ENCODE data around the gene ADAMTS14. TPM values are rescaled to one million over a fixed set of nuclear protein-coding genes. Genes with fewer than 3 reads are reported as not detected.
A peak's percentile ranks its signal among the peaks of the same experiment; 100 is the strongest.

ADAMTS14 gene
- total RNA-seq, 3 donors from 2014 or later: 1.8 to 2.1 (median 2.1) TPM

GRCh38 chr10:70785190-70785589, 112.9 kb downstream of the ADAMTS14 start, which contains the start of gene TBATA:
TBATA (minus strand) TSS chr10:70785377; CDS start chr10:70783379, 1,998 bp downstream.
- TF ChIP-seq CTCF (IDR thresholded peaks at IDR 0.05): no peak
- intact Hi-C loops (cut with DNase I, micrococcal nuclease): no loop called here
- DNase-seq: no peak

GRCh38 chr10:70786799-70787415, 114.6 kb downstream of the ADAMTS14 start:
- no peak for DNase-seq
- Histone ChIP-seq H3K4me3 (no peak overlapping the region), H3K9me3 (no peaks in the 10 kb centered on the region), H3K4me1 (ENCODE audit: low read depth) (no peaks in the 10 kb centered on the region), H3K36me3 (ENCODE audit: low read depth) (no peaks in the 10 kb centered on the region)
- no peak for TF ChIP-seq CTCF (IDR thresholded peaks at IDR 0.05)
- ATAC-seq: peak; percentile 32
- intact Hi-C loops (cut with DNase I, micrococcal nuclease): no loop called here

More at GRCh38 chr10:70785190-70785589, 112.9 kb downstream of the ADAMTS14 start, which contains the start of gene TBATA:
- Histone ChIP-seq H3K36me3 (ENCODE audit: low read depth) (no peaks in the 10 kb centered on the region), H3K4me3 (no peak within 1 kb of the TSS), H3K4me1 (ENCODE audit: low read depth) (no peaks in the 10 kb centered on the region), H3K9me3 (no peaks in the 10 kb centered on the region)
- ATAC-seq: peak; percentile 25

GRCh38 chr10:70791386-70792039, 119.2 kb downstream of the ADAMTS14 start:
- Histone ChIP-seq H3K4me3 (no peak overlapping the region), H3K4me1 (ENCODE audit: low read depth) (no peaks in the 10 kb centered on the region), H3K36me3 (ENCODE audit: low read depth) (no peaks in the 10 kb centered on the region), H3K9me3 (no peaks in the 10 kb centered on the region)
- no peak for TF ChIP-seq CTCF (IDR thresholded peaks at IDR 0.05)
- intact Hi-C loops (cut with DNase I, micrococcal nuclease): no loop called here
- no peak for DNase-seq
- no peak for ATAC-seq

GRCh38 chr10:70795613-70796012, 123.3 kb downstream of the ADAMTS14 start:
- intact Hi-C loops (cut with DNase I, micrococcal nuclease): no loop called here
- no peaks in the 10 kb centered on the region for H3K4me1 ChIP-seq (ENCODE audit: low read depth)
- ATAC-seq (no peak), DNase-seq (no peak)
- TF ChIP-seq CTCF (IDR thresholded peaks at IDR 0.05): no peak
- H3K9me3 ChIP-seq: no peaks in the 10 kb centered on the region
- H3K36me3 ChIP-seq (ENCODE audit: low read depth): no peaks in the 10 kb centered on the region
- H3K4me3 ChIP-seq: no peak overlapping the region

GRCh38 chr10:70797840-70798239, 125.5 kb downstream of the ADAMTS14 start:
- Histone ChIP-seq H3K4me3 (no peak overlapping the region), H3K9me3 (no peaks in the 10 kb centered on the region), H3K4me1 (ENCODE audit: low read depth) (no peaks in the 10 kb centered on the region), H3K36me3 (ENCODE audit: low read depth) (no peaks in the 10 kb centered on the region)
- TF ChIP-seq CTCF (IDR thresholded peaks at IDR 0.05): no peak
- intact Hi-C loops (cut with DNase I, micrococcal nuclease): no loop called here
- ATAC-seq (no peak), DNase-seq (no peak)

Data from mucosa of descending colon (tissue), 3 donors.